Measurements from ENCODE around the gene NDUFAB1.

GRCh38 chr16:23635958-23636357, 39.8 kb upstream of the NDUFAB1 start:
- TF ChIP-seq CTCF (IDR thresholded peaks at IDR 0.05) (no peak), POLR2A (IDR thresholded peaks at IDR 0.05) (no peak)
